GM19395 (cell line): Measurements from ENCODE around the gene FGD1.

Source experiments
- ATAC-seq: cut with Tn5 transposase; IDR thresholded peaks from one replicate; pipeline ENCODE4 v1.9.1; 2021; ENCODE audit warnings: mild to moderate bottlenecking, moderate library complexity; ENCODE audit not compliant: unreplicated experiment

FGD1 gene

GRCh38 chrX:54407266-54407665, 88.8 kb downstream of the FGD1 start:
- ATAC-seq: no peak

GRCh38 chrX:54397113-54397512, 98.9 kb downstream of the FGD1 start:
- ATAC-seq: no peak
